ENCODE results near the gene TK2. TPM values are rescaled to one million over a fixed set of nuclear protein-coding genes. Genes with fewer than 3 reads are reported as not detected.
"Not testable (repeated sequence)": the region's sequence is repeated elsewhere in the genome, so short reads cannot be mapped to it uniquely, and the experiment has no call there.

TK2 gene
- total RNA-seq, 2 experiments from 2014 or later, result 3.6 to 5.1 TPM

DNA sequence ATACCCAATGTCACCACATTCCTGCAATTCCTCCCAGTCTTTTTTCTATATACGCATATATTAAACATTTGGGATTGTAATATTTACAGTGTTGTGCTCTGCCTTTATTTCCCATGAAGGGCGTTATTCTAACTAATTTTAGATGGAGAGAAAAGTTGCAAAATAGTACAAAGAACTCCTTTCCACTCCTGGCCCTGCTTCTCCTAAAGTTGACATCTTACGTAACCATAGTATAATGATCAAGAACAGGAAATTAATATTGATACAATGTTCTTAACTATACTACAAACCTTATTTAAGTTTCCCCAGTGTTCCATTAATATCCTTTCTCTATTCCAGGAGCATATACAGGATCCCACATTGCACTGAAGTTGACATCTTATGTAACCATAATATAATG, 46.3 kb downstream of the TK2 start:
- TF ChIP-seq, protein P1, sequence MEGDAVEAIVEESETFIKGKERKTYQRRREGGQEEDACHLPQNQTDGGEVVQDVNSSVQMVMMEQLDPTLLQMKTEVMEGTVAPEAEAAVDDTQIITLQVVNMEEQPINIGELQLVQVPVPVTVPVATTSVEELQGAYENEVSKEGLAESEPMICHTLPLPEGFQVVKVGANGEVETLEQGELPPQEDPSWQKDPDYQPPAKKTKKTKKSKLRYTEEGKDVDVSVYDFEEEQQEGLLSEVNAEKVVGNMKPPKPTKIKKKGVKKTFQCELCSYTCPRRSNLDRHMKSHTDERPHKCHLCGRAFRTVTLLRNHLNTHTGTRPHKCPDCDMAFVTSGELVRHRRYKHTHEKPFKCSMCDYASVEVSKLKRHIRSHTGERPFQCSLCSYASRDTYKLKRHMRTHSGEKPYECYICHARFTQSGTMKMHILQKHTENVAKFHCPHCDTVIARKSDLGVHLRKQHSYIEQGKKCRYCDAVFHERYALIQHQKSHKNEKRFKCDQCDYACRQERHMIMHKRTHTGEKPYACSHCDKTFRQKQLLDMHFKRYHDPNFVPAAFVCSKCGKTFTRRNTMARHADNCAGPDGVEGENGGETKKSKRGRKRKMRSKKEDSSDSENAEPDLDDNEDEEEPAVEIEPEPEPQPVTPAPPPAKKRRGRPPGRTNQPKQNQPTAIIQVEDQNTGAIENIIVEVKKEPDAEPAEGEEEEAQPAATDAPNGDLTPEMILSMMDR (IDR thresholded peaks at IDR 0.05), result no peak
- ChIA-PET CTCF (no interaction called here), POLR2A (no interaction called here)
- no peaks in the 10 kb centered on the region for H3K9me3 ChIP-seq (ENCODE audit: control insufficient read depth in 1 of 2, insufficient read depth in 1 of 2, low read length in 2 of 2)
- H3K27me3 ChIP-seq (ENCODE audit: control insufficient read depth in 1 of 2, insufficient read depth in 2 of 2, low read length in 2 of 2), result no peaks in the 10 kb centered on the region
- no peaks in the 10 kb centered on the region for H3K4me1 ChIP-seq (ENCODE audit: insufficient read depth, low read length)
- Mint-ChIP-seq H3K36me3 (ENCODE audit: low read depth) (no peaks in the 10 kb centered on the region), H3K4me1 (ENCODE audit: low read depth) (no peaks in the 10 kb centered on the region), H3K9me3 (no peaks in the 10 kb centered on the region), H3K4me3 (no peak overlapping the region), H3K27me3 (no peaks in the 10 kb centered on the region), H3K27ac (no peak overlapping the region)
- intact Hi-C loops (cut with DNase I, micrococcal nuclease), result no loop called here
- ATAC-seq (ENCODE audit: poor library complexity) (no peak), DNase-seq (no peak)
- H3K27ac ChIP-seq (ENCODE audit: low read depth in 1 of 2, low read length in 2 of 2), result no peak overlapping the region
- H3K36me3 ChIP-seq (ENCODE audit: insufficient read depth, low read length), result no peaks in the 10 kb centered on the region
- no peak overlapping the region for H3K4me3 ChIP-seq (ENCODE audit: low read length)

DNA sequence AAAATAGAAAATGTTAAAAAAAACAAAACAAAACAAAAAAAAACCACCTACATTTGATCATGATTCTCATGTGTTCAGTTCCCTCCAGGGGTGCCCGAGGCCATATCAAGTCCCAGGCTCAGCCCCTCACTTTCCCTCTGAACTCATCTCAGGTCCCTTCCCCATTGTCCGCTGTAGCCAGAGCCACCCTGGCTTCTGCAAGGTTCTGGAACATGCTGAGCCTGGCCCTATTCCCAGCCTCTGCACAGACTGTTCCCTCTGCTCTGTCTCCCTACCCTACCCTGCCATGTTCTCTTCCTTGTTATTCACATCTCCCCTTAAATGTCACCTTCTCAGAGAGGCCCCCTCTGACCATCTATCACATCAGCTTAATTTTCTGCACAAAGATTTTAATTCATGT, 46.9 kb downstream of the TK2 start:
- Mint-ChIP-seq H3K27ac (no peak overlapping the region), H3K36me3 (ENCODE audit: low read depth) (no peaks in the 10 kb centered on the region), H3K4me1 (ENCODE audit: low read depth) (no peaks in the 10 kb centered on the region), H3K27me3 (no peaks in the 10 kb centered on the region), H3K4me3 (no peak overlapping the region), H3K9me3 (no peaks in the 10 kb centered on the region)
- ATAC-seq (ENCODE audit: poor library complexity) (no peak), DNase-seq (peak in 1 of 14 experiments; percentile 10)
- no peaks in the 10 kb centered on the region for H3K4me1 ChIP-seq (ENCODE audit: insufficient read depth, low read length)
- H3K27me3 ChIP-seq (ENCODE audit: control insufficient read depth in 1 of 2, insufficient read depth in 2 of 2, low read length in 2 of 2), result no peaks in the 10 kb centered on the region
- no peaks in the 10 kb centered on the region for H3K9me3 ChIP-seq (ENCODE audit: control insufficient read depth in 1 of 2, insufficient read depth in 1 of 2, low read length in 2 of 2)
- intact Hi-C loops (cut with DNase I, micrococcal nuclease), result no loop called here
- POLR2A ChIA-PET, result no interaction called here
- no peak overlapping the region for H3K27ac ChIP-seq (ENCODE audit: low read depth in 1 of 2, low read length in 2 of 2)
- H3K36me3 ChIP-seq (ENCODE audit: insufficient read depth, low read length), result no peaks in the 10 kb centered on the region
- CTCF ChIA-PET, result no interaction called here
- TF ChIP-seq, protein P1 (IDR thresholded peaks at IDR 0.05), result no peak
- H3K4me3 ChIP-seq (ENCODE audit: low read length), result no peak overlapping the region

GRCh38 chr16:66502020-66502913, 47.7 kb downstream of the TK2 start:
- DNase-seq (peak in 1 of 14 experiments; percentile 6), ATAC-seq (ENCODE audit: poor library complexity) (no peak)
- Histone ChIP-seq H3K4me1 (ENCODE audit: insufficient read depth, low read length) (no peaks in the 10 kb centered on the region), H3K4me3 (ENCODE audit: low read length) (no peak overlapping the region), H3K36me3 (ENCODE audit: insufficient read depth, low read length) (no peaks in the 10 kb centered on the region), H3K9me3 (ENCODE audit: control insufficient read depth in 1 of 2, insufficient read depth in 1 of 2, low read length in 2 of 2) (no peaks in the 10 kb centered on the region), H3K27me3 (ENCODE audit: control insufficient read depth in 1 of 2, insufficient read depth in 2 of 2, low read length in 2 of 2) (no peaks in the 10 kb centered on the region), H3K27ac (ENCODE audit: low read depth in 1 of 2, low read length in 2 of 2) (no peak overlapping the region)
- intact Hi-C loops (cut with DNase I, micrococcal nuclease), result no loop called here
- TF ChIP-seq, protein P1 (IDR thresholded peaks at IDR 0.05), result no peak
- CTCF ChIA-PET, result no interaction called here
- Mint-ChIP-seq H3K27me3 (no peaks in the 10 kb centered on the region), H3K27ac (no peak overlapping the region), H3K9me3 (no peaks in the 10 kb centered on the region), H3K4me1 (ENCODE audit: low read depth) (no peaks in the 10 kb centered on the region), H3K36me3 (ENCODE audit: low read depth) (no peaks in the 10 kb centered on the region), H3K4me3 (no peak overlapping the region)
- POLR2A ChIA-PET, result no interaction called here

- H3K4me3 ChIP-seq (ENCODE audit: low read length); H3K36me3 Mint-ChIP-seq (ENCODE audit: low read depth); POLR2A ChIA-PET; ATAC-seq (ENCODE audit: poor library complexity); H3K27ac ChIP-seq (ENCODE audit: low read depth in 1 of 2, low read length in 2 of 2); H3K9me3 Mint-ChIP-seq; H3K27ac Mint-ChIP-seq; DNase-seq; H3K4me1 Mint-ChIP-seq (ENCODE audit: low read depth); CTCF ChIA-PET; H3K27me3 Mint-ChIP-seq; intact Hi-C loops (cut with DNase I, micrococcal nuclease); H3K9me3 ChIP-seq (ENCODE audit: control insufficient read depth in 1 of 2, insufficient read depth in 1 of 2, low read length in 2 of 2); H3K27me3 ChIP-seq (ENCODE audit: control insufficient read depth in 1 of 2, insufficient read depth in 2 of 2, low read length in 2 of 2); H3K36me3 ChIP-seq (ENCODE audit: insufficient read depth, low read length); H3K4me1 ChIP-seq (ENCODE audit: insufficient read depth, low read length); H3K4me3 Mint-ChIP-seq: not testable (repeated sequence)
These were observed 48.4 kb downstream of the TK2 start for GRCh38 chr16:66501563-66501962.

- H3K36me3 ChIP-seq (ENCODE audit: insufficient read depth, low read length); H3K4me1 ChIP-seq (ENCODE audit: insufficient read depth, low read length); H3K27ac ChIP-seq (ENCODE audit: low read depth in 1 of 2, low read length in 2 of 2); H3K9me3 Mint-ChIP-seq; ATAC-seq (ENCODE audit: poor library complexity); H3K4me3 ChIP-seq (ENCODE audit: low read length); H3K36me3 Mint-ChIP-seq (ENCODE audit: low read depth); H3K4me1 Mint-ChIP-seq (ENCODE audit: low read depth); H3K27me3 Mint-ChIP-seq; POLR2A ChIA-PET; CTCF ChIA-PET; H3K4me3 Mint-ChIP-seq; H3K9me3 ChIP-seq (ENCODE audit: control insufficient read depth in 1 of 2, insufficient read depth in 1 of 2, low read length in 2 of 2); H3K27ac Mint-ChIP-seq; intact Hi-C loops (cut with DNase I, micrococcal nuclease); DNase-seq; H3K27me3 ChIP-seq (ENCODE audit: control insufficient read depth in 1 of 2, insufficient read depth in 2 of 2, low read length in 2 of 2): not testable (repeated sequence)
These were observed 52.0 kb downstream of the TK2 start for GRCh38 chr16:66497921-66498320.

Measured in CD4-positive, alpha-beta T cell (primary cell).